NCI-H82 treated with DMSO at 0.1 percent for 48 hours (cell line): ENCODE data around the gene GATA1.

Experiments used
- DNase-seq: peaks from one replicate; lab custom pipeline; 2025; ENCODE audit not compliant: unreplicated experiment; lab: John Stamatoyannopoulos, UW

Gene GATA1

DNA sequence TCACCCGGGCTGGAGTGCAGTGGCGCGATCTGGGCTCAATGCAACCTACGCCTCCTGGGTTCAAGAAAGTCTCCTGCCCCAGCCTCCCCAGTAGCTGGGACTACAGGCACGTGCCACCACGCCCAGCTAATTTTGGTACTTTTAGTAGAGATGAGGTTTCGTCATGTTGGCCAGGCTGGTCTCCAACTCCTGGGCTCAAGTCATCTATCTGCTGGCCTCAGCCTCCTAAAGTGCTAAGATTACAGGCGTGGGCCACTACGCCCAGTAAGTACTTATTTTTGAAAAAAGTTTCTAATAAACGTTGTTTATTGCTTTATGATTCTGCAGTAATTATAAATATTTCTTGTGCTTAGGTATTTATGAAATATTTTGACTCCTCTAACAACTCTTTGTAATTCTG is 53.3 kb downstream of the GATA1 start:
- DNase-seq = no peak
